AG10803 (cell line): Measurements from ENCODE around the gene ZNF414.

Experiments used
- DNase-seq: peaks from one replicate; pipeline ENCODE4 v3.0.0; 2010; ENCODE audit warnings: low read depth
- H3K4me3 ChIP-seq: 2 replicates; pipeline ENCODE4 v1.5.1; 2011; ENCODE audit warnings: mild to moderate bottlenecking, low read length, control low read depth
- CTCF ChIP-seq: conservative IDR thresholded peaks from 2 replicates; pipeline ENCODE4 v1.5.1; 2011; ENCODE audit warnings: mild to moderate bottlenecking, low read length, control low read depth, inconsistent platforms

ZNF414 gene

GRCh38 chr19:8510589-8511115 lies 3.3 kb downstream of the ZNF414 start:
- no peak for TF ChIP-seq CTCF
- no peak for DNase-seq
- no peak overlapping the region for H3K4me3 ChIP-seq

GRCh38 chr19:8506402-8506957 lies 7.5 kb downstream of the ZNF414 start:
- no peak for TF ChIP-seq CTCF
- DNase-seq: no peak
- peak overlapping the region; percentile 62 for H3K4me3 ChIP-seq

GRCh38 chr19:8505680-8506401 lies 8.1 kb downstream of the ZNF414 start:
- DNase-seq: peak; percentile 55
- TF ChIP-seq CTCF: peak; percentile 73
- H3K4me3 ChIP-seq: peak overlapping the region; percentile 62

GRCh38 chr19:8504919-8505318 lies 9.0 kb downstream of the ZNF414 start:
- H3K4me3 ChIP-seq: no peak overlapping the region
- no peak for DNase-seq
- TF ChIP-seq CTCF: no peak

GRCh38 chr19:8504171-8504570 lies 9.8 kb downstream of the ZNF414 start:
- DNase-seq: no peak
- no peak for TF ChIP-seq CTCF
- no peak overlapping the region for H3K4me3 ChIP-seq

GRCh38 chr19:8503510-8503909 lies 10.5 kb downstream of the ZNF414 start:
- no peak for DNase-seq
- H3K4me3 ChIP-seq: no peak overlapping the region
- TF ChIP-seq CTCF: no peak

- DNase-seq: no peak
- no peak for TF ChIP-seq CTCF
- H3K4me3 ChIP-seq: no peak overlapping the region
These were observed 12.0 kb downstream of the ZNF414 start for GRCh38 chr19:8501981-8502380.
